ENCODE data around the gene MCU.

DNA sequence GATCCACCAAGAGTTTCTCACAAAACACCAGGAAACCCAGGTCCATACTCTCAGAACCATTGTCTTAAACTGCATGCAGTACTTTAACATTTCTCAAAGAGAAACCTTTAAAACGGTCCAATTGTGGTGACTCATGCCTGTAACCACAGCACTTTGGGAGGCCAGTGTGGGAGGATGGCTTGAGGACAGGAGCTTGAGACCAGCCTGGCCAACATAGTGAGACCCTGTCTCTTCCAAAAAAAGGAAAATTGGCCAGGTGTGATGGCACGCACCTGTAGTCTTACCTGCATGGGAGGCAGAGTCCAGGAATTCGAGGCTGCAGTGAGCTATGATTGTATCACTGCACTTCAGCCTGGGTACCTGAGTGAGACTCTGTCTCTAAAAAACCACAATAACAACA is 104.1 kb downstream of the MCU start:
- TF ChIP-seq CTCF (IDR thresholded peaks at IDR 0.05) (no peak), POLR2A (IDR thresholded peaks at IDR 0.05) (no peak)

Data from body of pancreas (tissue), 4 donors.